NCI-H510A treated with DMSO at 0.1 percent for 48 hours (cell line): ENCODE data around the gene NTNG1.
"Not testable (repeated sequence)": the region's sequence is repeated elsewhere in the genome, so short reads cannot be mapped to it uniquely, and the experiment has no call there.

Source experiments
- DNase-seq: peaks from one replicate; lab custom pipeline; 2025; lab: John Stamatoyannopoulos, UW

NTNG1 gene

GRCh38 chr1:107198561-107198960 lies 57.7 kb downstream of the NTNG1 start:
- DNase-seq = no peak

- no peak for DNase-seq
Observed at GRCh38 chr1:107200631-107201030, 59.8 kb downstream of the NTNG1 start.

- DNase-seq = no peak
Observed at GRCh38 chr1:107202007-107202406, 61.2 kb downstream of the NTNG1 start.

- no peak for DNase-seq
Observed at GRCh38 chr1:107213225-107213624, 72.4 kb downstream of the NTNG1 start.

- no peak for DNase-seq
Observed at GRCh38 chr1:107220036-107220435, 79.2 kb downstream of the NTNG1 start.

GRCh38 chr1:107225706-107226105 lies 84.9 kb downstream of the NTNG1 start:
- DNase-seq = no peak

GRCh38 chr1:107228704-107229371 lies 88.0 kb downstream of the NTNG1 start:
- no peak for DNase-seq

- no peak for DNase-seq
Observed at GRCh38 chr1:107229711-107230110, 88.9 kb downstream of the NTNG1 start.

GRCh38 chr1:107230121-107230520 lies 89.3 kb downstream of the NTNG1 start:
- DNase-seq = no peak

- DNase-seq = no peak
Observed at GRCh38 chr1:107231291-107231690, 90.5 kb downstream of the NTNG1 start.

GRCh38 chr1:107232426-107232825 lies 91.6 kb downstream of the NTNG1 start:
- DNase-seq = no peak

- not testable (repeated sequence) for DNase-seq
Observed at GRCh38 chr1:107236760-107237159, 95.9 kb downstream of the NTNG1 start.

- no peak for DNase-seq
Observed at GRCh38 chr1:107243461-107243860, 102.6 kb downstream of the NTNG1 start.

- peak; percentile 30 for DNase-seq
Observed at GRCh38 chr1:107244709-107245500, 104.1 kb downstream of the NTNG1 start.

- no peak for DNase-seq
Observed at GRCh38 chr1:107246775-107247345, 106.0 kb downstream of the NTNG1 start.

- no peak for DNase-seq
Observed at GRCh38 chr1:107247679-107248078, 106.8 kb downstream of the NTNG1 start.

- peak; percentile 69 for DNase-seq
Observed at GRCh38 chr1:107250169-107250568, 109.3 kb downstream of the NTNG1 start.

GRCh38 chr1:107251083-107251482 lies 110.2 kb downstream of the NTNG1 start:
- DNase-seq = no peak

- DNase-seq = no peak
Observed at GRCh38 chr1:107251839-107252238, 111.0 kb downstream of the NTNG1 start.

- no peak for DNase-seq
Observed at GRCh38 chr1:107252271-107252670, 111.4 kb downstream of the NTNG1 start.

GRCh38 chr1:107254306-107254705 lies 113.5 kb downstream of the NTNG1 start:
- no peak for DNase-seq

GRCh38 chr1:107255469-107255868 lies 114.6 kb downstream of the NTNG1 start:
- DNase-seq = no peak
